Measurements from ENCODE around the gene ANXA1.

Gene ANXA1

DNA sequence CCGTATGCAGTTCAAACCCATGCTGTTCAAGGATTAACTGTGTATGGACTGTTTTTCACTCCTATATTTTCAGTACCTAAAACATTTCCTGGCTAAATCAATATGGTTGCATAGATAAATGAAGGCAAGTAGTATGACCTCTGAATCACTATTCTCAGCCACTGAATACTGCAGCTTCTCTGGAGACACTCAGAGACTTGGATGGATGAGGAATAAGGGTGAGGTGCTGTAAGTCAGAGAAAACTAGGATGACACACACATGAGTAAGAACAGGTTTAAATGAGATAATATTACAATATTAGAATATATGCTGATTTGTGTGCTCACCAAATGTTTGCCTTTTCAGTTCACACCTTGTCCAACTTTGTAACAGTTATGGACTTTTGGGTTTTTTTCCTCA lies 26.0 kb upstream of the ANXA1 start:
- H3K36me3 Mint-ChIP-seq (ENCODE audit: low read depth), result no peaks in the 10 kb centered on the region
- no peak overlapping the region for H3K27ac Mint-ChIP-seq
- H3K4me3 Mint-ChIP-seq, result no peak overlapping the region
- H3K27me3 Mint-ChIP-seq (ENCODE audit: low read depth), result no peaks in the 10 kb centered on the region
- TF ChIP-seq, protein P1, sequence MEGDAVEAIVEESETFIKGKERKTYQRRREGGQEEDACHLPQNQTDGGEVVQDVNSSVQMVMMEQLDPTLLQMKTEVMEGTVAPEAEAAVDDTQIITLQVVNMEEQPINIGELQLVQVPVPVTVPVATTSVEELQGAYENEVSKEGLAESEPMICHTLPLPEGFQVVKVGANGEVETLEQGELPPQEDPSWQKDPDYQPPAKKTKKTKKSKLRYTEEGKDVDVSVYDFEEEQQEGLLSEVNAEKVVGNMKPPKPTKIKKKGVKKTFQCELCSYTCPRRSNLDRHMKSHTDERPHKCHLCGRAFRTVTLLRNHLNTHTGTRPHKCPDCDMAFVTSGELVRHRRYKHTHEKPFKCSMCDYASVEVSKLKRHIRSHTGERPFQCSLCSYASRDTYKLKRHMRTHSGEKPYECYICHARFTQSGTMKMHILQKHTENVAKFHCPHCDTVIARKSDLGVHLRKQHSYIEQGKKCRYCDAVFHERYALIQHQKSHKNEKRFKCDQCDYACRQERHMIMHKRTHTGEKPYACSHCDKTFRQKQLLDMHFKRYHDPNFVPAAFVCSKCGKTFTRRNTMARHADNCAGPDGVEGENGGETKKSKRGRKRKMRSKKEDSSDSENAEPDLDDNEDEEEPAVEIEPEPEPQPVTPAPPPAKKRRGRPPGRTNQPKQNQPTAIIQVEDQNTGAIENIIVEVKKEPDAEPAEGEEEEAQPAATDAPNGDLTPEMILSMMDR (IDR thresholded peaks at IDR 0.05; ENCODE audit: unreplicated experiment in 3 of 3), result no peak
- H3K4me1 Mint-ChIP-seq, result peaks cover 4% of the 10 kb centered on the region
- H3K9me3 Mint-ChIP-seq, result no peaks in the 10 kb centered on the region

- Mint-ChIP-seq H3K9me3 (no peaks in the 10 kb centered on the region), H3K27ac (peak overlapping the region in 2 of 3 experiments; percentile 3 to 40), H3K4me1 (peaks cover 22% of the 10 kb centered on the region), H3K4me3 (no peak overlapping the region), H3K36me3 (ENCODE audit: low read depth) (no peaks in the 10 kb centered on the region), H3K27me3 (ENCODE audit: low read depth) (no peaks in the 10 kb centered on the region)
- TF ChIP-seq, protein P1 (IDR thresholded peaks at IDR 0.05; ENCODE audit: unreplicated experiment in 3 of 3), result no peak
Measured at GRCh38 chr9:73129941-73130685, 21.6 kb upstream of the ANXA1 start.

DNA sequence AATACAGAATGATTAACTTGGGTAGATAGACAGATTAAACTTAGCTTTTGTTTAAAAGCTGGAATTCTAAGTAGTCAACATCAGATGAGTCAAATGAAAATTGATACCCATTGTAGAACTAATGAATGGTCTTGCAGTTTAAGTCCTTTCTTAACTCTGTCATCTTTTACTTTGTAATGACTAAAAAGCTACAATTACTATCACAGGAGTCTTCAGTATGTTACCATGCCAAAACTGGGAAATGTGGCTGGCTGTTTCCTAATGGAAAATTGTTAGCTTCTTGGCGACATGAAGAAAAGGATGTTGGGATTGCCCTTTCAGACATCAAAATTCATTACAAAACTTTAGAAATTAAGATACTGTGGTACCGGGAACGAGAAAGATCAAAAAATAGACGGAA lies 20.2 kb upstream of the ANXA1 start:
- TF ChIP-seq, protein P1 (IDR thresholded peaks at IDR 0.05; ENCODE audit: unreplicated experiment in 3 of 3), result no peak
- Mint-ChIP-seq H3K4me3 (peak overlapping the region; percentile 53 to 79 (median 75)), H3K4me1 (peaks cover 22% of the 10 kb centered on the region), H3K9me3 (no peaks in the 10 kb centered on the region), H3K27me3 (ENCODE audit: low read depth) (no peaks in the 10 kb centered on the region), H3K36me3 (ENCODE audit: low read depth) (no peaks in the 10 kb centered on the region), H3K27ac (peak overlapping the region; percentile 84 to 93 (median 91))

GRCh38 chr9:73132034-73132776 lies 19.5 kb upstream of the ANXA1 start:
- peak overlapping the region; percentile 84 to 93 (median 91) for H3K27ac Mint-ChIP-seq
- TF ChIP-seq, protein P1 (IDR thresholded peaks at IDR 0.05; ENCODE audit: unreplicated experiment in 3 of 3), result no peak
- H3K27me3 Mint-ChIP-seq (ENCODE audit: low read depth), result no peaks in the 10 kb centered on the region
- no peaks in the 10 kb centered on the region for H3K36me3 Mint-ChIP-seq (ENCODE audit: low read depth)
- H3K9me3 Mint-ChIP-seq, result no peaks in the 10 kb centered on the region
- peak overlapping the region; percentile 63 to 79 (median 75) for H3K4me3 Mint-ChIP-seq
- peaks cover 22% of the 10 kb centered on the region for H3K4me1 Mint-ChIP-seq

GRCh38 chr9:73133022-73133651 lies 18.5 kb upstream of the ANXA1 start:
- Mint-ChIP-seq H3K4me1 (peaks cover 22% of the 10 kb centered on the region), H3K9me3 (no peaks in the 10 kb centered on the region), H3K4me3 (peak overlapping the region in 1 of 3 experiments; percentile 55), H3K27ac (peak overlapping the region in 1 of 3 experiments; percentile 84), H3K27me3 (ENCODE audit: low read depth) (no peaks in the 10 kb centered on the region), H3K36me3 (ENCODE audit: low read depth) (no peaks in the 10 kb centered on the region)
- TF ChIP-seq, protein P1 (IDR thresholded peaks at IDR 0.05; ENCODE audit: unreplicated experiment in 3 of 3), result no peak
